Colon (tissue), 2 donors: ENCODE results near the gene YTHDF1.
"Not testable (repeated sequence)": the region's sequence is repeated elsewhere in the genome, so short reads cannot be mapped to it uniquely, and the experiment has no call there.

Source experiments
- FAIRE-seq: peaks from 2 replicates; lab custom pipeline; 2012; peaks lifted over from hg19 to GRCh38; lab: Jason Lieb, UNC
- donor health status: control.
- donor health status: control.

Gene YTHDF1

DNA sequence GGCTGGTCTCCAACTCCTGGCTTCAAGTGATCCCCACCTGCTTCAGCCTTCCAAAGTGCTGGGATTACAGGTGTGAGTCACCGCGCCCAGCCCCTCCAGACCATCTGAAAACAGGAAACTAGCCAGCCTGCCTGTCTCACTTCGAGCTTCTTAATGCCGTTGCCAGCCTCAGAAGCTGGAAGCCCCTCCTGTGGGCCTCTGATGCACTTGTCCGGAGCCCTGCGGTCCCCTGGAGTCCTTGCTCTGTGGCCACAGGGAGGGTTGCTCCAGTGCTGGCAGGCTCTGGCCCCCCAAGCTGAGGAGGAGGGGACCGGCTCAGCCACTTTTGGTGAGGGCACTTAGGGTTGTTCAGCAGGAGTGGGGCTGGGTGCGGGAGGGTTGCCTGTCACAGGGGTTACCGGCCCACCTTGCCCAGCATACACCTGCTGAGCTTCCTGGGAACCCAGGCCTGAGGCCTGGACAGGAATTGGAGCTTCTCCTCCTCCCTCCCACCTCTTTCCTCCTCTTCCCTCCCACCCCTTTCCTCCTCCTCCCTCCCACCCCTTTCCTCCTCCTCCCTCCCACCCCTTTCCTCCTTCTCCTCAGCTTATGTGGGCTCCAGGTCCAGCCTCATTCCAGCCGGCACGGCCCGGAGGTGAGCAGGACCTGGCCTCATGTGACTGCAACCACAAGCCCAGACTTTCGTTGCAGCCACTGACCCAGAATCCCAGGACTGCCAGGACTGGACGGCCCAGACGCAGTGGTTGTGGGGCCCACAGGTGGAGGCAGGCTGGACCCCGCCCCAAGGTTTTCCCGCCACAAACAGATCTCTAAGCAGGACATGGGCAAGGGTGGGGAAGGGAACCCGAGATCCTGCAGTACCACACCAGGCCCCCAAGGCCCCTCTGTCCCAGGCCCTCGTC is 10.4 kb upstream of the YTHDF1 start:
- no peak for FAIRE-seq

DNA sequence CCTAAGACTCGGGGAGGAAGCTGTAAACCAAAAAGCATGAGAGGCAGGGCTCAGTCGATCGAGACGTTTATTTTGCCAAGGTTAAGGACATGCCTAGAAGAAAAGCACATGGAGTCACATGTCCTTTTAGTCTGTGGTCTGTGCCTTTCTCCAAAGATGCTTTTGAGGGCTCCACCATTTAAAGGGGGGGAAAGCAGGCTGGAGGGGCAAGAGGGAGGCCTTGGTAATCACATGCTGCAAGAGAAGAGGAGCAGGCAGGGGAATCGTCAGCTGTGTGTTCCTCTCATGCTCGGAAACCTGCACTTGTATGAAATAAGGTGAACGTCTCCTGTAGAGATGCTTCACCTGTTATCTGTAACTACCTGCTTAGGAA is 9.1 kb upstream of the YTHDF1 start:
- no peak for FAIRE-seq

DNA sequence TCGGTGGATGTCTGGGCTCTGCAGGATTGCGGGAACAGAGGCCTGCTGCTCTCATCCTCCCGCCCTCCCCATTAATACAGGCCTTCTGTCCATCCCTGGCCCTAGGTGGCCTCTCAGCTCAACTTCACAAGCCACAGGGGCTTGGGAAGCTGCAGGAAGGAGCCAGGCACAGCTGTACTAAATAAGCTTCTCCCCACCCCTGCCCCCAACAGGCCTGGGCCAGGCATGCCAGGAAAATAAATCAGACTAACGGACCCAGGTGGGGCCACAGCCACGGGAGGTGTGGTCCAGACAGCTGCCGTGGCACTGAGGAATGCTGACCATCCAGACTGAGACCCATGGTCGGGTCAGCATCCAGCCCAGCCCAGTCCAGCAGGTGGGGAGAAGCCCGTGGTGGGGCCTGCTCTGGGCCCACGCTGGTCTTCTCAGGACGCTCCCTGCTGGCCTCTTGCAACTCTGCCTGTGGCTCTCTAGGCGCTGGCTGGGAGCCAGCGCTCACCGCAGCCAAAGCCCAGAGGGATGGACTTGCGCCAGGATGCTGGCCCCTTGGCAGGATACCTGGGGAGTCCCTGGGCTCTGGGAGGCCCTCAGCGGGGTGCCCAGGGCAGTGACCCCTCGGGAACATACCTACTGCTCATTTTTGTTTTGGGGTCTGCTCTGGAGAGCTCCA is 8.6 kb upstream of the YTHDF1 start:
- FAIRE-seq: no peak

DNA sequence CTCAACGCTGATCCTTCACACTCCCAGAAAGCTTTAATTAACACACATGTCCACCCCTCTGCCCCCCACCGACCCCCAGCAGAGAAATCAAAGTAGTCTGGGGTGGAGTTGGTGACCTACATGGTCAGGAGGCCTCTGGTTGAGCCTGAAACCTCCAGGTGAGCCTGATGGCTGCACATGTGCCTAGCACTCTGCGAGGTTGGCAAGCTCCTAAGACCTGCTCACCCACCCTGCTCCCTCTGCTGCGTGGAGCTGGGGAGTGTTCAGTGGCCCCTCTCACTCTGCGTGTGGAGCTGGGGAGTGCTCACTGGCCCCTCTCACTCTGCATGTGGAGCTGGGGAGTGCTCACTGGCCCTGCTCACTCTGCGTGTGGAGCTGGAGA is 7.9 kb upstream of the YTHDF1 start:
- no peak for FAIRE-seq

DNA sequence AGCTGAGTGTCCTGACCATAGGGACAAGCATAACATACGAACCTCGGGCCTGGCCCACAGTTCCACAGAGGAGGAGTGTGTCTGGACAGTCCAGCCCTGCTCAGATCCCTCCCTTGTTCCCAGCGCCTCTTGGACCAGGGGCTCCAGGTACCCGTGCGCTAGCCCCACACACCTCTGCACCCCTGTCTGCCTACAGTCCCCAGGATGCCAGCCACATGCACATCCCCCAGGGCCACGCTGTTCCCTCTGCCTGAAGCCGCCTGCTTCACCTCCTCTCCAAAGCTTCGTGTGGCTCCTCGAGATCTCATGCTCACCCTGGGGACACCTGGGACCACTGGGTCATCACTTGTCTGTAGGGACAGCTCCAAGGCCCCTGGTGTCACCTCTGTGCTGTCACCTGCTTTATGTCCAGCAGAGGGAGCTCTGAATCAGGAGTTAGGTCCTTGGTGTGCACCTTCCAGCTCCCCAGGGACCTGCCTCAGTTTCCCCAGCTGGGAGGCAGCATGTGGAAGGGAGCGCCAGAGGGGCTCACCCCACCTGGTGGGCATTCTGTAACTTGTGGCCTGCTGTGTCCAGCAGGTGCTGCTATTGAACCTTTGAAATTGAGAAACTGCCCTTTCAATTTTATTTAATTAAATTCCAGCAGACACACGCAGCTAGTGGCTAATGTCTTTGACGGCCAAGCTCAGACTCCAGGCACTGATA is 7.3 kb upstream of the YTHDF1 start:
- FAIRE-seq: no peak

DNA sequence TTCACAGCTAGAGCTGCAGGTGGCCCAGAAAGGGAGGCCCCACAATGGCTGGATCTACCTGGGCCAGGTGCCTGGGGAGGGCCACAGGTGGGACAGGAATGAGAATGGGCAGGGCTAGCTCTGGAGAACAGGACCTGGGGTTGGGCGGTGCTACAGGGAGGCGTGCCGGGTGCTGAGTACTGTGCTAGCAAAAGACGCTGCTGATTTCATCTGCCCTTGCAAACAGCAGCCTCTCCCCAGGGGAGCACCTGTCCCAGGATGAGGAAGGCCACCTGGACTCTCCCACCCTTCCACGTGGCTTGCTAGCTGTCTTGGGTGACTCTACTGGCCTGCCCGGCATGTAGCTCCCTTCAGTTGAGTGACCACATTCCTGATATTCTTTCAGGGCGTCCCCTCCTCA is 6.6 kb upstream of the YTHDF1 start:
- no peak for FAIRE-seq

DNA sequence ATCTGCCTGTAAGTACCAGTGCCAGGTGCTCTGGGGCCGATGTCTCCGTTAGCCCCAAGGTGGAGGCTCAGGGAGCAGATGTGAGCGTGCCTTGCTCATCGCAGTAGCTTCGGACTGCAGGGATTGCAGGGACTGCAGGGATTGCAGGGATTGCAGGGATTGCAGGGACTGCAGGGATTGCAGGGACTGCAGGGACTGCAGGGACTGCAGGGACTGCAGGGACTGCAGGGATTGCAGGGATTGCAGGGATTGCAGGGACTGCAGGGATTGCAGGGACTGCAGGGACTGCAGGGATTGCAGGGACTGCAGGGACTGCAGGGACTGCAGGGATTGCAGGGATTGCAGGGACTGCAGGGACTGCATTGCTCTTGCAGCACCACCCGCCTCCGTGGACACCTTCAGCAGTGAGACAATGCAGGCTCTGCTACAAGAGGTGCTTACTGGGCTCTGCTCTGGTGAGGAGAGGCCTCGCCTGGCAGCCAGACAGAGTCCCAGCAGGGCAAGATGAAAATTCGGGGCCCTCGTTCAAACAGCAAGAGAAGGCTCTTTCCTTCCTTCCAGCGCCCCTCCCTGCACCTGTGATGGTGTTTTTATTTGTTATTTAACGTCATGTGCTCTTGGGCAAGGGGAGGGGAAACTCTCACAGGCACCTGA is 5.6 kb upstream of the YTHDF1 start:
- FAIRE-seq: not testable (repeated sequence)

DNA sequence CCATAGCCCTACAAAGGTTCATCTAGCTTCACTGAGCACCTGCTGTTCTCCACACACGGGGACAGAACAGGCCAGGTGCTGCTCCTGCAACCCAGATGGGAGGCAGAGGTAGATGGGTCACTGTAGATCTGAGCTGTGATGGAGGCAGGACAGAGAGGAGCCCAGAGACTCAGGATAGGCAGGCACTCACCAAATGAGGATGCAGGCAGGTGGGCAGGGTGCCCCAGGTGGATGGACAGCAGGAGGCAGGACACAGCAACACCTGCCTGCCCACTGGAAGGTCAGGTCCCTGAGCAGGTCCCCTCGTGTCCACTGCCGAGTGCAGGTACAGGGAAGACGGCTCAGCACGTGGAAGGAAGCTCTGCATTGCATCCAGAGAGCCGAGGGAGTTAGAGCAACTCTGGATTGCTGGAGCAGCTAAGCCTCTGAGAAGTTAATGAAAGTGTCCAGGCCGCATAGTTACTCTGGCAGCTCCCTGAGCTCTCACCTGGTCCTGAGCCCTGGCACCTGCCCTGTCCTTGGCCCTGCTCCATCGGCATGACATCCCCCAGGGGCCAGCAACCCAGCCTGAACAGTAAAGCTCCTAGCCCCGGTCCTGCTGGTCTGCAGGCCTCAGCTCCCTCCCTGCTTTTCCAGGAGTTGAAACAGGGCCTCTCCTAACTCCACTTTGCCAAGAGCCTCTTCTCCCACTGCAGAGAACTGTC is 4.9 kb upstream of the YTHDF1 start:
- no peak for FAIRE-seq

DNA sequence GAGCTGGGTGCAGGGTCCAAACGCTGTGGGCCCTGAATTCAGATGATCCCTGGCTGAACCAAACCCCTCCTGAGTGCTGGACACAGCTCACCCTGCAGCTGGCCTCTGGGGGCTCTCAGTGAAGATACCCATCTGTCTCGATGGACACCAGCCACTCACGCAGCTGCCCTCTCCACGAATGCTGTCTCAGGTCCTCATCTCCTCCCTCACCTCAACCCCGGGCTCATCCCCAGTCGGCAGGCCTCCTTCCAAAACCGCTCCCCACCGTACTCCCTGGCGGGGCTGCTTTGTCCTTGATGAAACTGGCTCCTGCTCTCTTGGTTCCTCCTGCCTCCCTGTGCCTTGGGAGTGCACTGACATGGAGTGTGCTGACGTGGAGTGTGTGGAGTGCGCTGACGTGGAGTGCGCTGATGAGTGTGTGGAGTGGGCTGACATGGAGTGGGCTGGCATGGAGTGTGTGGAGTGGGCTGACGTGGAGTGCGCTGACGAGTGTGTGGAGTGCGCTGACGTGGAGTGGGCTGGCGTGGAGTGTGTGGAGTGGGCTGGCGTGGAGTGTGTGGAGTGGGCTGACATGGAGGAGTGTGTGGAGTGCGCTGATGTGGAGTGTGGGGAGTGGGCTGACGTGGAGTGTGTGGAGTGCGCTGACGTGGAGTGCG is 4.1 kb upstream of the YTHDF1 start:
- FAIRE-seq: no peak

DNA sequence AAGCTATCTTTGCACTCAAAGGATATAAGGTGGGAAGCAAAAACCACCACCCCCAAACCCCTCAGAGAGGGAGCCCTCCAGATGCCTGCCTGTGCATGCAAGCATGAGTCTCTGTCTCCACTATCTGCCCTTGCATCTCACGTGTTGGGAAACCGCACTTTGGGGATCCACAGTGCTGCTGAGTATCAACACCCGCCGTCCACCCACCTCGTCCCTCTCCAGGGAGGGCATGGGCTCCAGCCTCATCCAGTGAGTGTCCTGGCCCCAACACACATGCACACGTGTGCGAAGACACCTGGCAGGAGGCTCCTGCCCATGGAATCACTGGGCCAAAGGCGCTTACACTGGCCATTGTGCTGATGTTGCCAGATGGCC is 3.5 kb upstream of the YTHDF1 start:
- FAIRE-seq: no peak

DNA sequence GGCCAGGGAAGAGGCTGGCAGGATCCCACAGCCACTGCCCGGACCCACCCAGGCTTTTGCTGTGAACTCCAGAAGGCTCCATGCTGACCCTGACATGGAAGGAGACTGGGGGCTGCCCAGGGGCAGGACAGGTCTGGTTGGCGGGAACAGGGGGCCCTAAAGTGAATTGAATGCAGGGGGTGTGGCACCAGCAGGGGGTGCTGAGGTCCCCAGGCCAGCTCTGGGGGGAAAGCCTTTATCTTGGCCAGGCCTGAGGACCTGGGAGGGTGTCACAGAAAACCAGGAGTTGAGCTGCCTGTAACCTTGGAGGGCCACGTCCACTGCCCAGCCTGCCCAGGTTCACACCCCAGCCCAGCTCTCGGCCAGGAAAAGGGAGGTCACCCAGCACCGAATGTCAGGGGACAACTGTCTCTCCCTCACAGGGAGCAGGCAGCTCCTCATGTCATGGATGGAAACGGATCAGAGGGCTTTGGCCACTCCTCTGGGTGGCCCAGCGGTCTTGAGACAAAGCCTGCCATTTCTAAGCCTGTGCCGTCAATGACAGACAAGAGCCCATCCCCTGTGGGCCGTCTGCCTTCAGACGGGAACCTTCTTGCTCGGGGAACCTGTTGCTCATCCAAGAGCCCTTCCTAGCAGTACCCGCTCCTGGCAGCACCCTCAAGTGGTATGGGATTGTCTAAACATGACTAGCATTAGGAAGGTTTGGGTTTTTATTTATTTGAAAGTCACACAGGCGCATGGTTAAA is 2.9 kb upstream of the YTHDF1 start:
- no peak for FAIRE-seq

DNA sequence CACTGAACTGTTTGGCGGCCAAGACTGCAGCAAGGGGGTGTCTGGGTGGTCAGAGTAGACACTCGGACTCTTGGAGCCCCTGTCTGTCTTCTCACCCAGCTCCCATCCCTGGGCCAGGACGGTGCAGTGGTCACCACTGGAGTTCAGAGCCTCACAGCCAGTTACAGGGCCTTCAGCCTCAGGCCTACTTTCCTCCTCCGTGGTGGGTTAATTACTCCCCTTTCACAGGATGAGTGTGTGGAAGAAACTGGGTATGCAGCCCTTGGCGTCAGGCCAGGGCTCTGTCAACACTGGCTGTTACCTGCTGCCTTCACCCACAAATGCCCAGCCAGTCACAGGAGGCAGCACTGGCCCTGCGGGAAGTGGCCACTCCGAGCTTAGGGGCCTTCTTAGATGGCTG is 1.8 kb upstream of the YTHDF1 start:
- FAIRE-seq: no peak

DNA sequence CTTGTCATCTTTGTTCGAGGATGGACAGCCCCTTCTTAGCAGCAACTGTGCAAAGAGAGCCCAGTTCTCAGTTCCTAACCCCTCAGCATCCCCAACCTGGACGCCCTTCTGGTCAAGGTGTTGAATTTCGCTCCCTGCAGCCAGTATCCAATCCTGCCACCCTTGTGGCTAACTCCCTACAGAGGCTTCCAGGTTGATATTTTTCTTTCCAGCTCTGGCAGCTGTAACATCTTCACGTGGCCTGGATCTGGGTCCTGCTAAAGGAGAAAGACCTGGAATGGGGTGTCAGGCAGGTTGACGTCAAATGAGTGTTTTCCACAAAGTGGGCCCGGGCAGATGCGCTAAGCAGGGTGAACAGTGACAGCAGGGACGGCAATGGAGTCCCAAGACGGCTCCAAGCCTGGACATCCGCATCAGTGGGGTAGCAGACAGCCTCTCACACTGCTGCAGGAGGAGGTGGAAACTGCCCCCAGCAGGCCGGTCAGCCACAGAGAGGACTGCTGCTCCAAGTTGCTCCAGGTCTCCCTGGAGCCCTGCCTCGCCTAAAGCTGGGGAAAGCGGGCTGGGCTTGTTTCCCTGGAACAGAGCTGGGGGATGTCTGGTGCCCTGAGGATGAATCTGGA is 1.0 kb upstream of the YTHDF1 start:
- FAIRE-seq: no peak

DNA sequence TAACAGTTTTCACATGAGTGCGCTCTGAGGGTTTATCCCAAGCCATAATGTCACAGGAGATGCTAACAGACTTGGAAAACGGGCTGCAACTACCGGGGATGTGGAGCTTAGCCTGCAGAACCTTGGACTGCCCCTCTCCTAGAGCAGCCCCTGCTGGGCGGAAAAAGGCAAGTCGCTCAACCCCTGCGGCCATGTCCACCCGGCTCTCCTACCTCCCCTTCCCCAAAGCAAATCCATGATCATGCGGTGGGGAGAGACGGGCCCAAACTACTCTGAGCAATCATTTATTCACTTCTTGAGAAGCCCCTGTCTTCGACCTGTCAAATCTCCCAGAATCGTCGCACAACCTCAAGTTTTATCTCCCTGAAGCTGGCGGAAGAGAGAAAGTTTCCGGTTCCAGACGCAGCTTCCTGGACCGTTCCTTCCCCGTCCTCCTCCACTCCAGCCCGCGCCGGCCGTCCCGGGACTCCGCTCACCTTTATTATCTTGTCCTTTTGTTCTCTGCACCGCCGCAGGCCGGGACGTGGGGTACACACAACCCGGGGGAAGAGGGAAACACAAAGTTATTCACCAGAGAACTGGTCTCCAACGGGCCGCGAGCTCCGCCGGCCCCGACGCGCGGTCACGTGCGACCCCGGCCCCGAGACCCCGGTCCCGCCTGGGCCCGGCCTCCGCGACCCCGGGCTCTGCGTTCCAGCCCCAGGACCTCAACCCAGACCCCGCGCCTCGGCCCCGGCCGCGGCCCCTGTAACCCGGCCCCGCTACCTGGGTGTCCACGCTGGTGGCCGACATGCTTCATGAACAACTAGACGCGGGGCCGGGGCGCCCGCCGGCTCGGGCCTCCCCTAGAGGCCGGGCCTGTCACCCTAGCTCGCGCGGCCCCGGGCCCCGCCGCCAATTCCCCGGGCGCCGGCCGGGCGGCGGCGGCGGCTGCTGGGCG is 560 bp downstream of the YTHDF1 start:
- FAIRE-seq: no peak

DNA sequence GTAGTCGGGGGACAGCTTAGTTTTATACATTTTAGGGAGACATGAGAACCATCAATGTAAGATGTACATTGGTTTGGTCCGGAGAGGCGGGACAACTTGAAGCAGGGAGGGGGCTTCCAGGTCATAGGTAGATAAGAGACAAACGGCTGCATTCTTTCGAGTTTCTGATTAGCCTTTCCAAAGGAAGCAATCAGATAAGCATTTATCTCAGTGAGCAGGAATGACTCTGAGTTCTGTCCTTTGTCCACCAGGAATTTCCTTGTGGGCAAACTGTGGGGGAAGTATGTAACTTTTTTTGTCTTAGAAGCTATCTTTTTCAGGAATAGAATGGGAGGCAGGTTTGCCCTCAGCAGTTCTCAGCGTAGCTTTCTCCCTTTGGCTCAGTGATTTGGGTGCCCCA is 1.4 kb downstream of the YTHDF1 start:
- no peak for FAIRE-seq

DNA sequence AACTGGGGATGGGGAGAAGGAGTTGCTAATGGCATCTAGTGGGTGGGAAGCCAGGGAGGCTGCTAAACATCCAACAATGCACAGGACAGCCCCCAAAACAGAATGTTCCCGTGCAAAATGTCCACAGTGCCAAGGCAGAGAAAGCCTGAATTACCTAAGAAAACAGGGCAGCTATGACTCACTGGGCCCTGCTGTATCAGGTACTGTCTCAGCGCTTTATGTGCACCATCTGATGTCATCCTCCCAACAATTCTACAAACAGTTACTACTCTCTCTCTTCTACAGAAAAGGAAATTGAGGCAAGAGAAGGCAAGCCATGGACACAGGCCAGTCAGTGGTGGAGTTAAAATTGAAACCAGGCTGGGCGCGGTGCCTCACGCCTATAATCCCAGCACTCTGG is 3.1 kb downstream of the YTHDF1 start:
- FAIRE-seq: no peak

DNA sequence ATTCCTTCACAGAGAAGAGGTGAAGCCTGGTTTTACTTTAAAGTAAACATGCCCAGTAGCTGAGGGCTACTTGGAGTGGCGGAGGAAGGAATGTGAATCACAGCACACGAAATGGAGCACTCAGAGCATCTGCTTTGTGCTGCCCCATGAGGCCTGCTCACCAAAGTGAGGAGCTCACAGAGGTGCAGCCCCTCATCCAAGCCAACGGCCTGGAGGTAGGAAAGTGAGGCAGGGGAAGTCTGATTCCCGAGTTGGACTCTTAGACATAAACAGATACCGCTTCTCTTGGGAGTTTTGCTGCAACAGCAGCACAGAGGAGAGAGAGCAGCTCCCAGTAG is 3.6 kb downstream of the YTHDF1 start:
- no peak for FAIRE-seq

DNA sequence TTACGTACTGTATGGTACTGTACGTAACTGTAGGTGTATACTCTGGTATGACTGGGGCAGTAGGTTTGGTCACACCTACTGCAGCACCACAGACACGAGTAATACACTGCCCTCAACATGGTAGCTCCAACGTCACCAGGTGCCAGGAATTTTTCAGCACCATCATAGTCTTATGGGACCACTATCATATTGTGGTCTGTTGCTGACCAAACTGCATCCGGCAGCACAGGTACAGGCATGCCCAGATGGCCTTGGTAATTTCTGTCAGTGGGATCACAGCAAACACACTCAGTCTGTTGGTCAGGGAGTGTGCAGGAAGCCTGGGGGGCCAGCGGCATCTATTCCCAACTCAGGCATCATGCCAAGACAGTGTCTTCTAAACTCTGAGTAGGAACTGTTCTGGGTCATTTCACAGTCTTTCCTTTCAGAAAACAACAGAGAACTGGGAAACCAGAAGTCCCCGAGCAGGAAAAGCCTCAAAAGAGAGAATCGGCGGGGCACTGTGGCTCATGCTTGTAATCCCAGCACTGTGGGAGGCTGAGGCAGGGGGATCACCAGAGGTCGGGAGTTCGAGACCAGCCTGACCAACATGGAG is 5.8 kb downstream of the YTHDF1 start:
- FAIRE-seq: no peak

DNA sequence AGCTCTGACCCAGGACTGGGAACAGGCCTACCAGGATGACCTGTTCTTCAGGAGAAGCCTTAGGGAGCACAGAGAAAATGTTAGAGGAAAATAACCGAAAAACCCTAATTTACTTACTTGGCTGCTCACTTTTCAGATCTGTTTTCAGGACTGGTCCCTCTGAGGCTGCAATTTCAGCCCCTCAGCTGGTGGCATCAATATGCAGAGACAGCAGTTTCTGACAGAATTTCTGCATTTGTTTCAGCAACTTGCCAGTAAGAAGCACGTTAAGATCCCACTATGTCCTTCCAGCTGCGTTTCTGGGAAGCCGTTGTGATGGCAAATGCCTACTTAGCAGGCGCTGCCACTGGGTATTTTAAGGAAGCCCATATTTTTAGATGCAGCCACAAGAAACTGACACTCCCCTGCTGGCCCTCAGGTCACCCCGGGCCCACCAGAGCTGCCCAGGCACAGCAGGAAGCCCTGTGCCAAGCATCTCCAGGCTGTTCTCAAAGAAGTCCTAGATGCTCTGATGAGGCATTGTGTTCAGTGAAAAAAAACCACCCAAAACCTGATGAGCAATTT is 7.5 kb downstream of the YTHDF1 start:
- no peak for FAIRE-seq
